Karpas-422 (cell line): ENCODE results near the gene INTS1. TPM values are rescaled to one million over a fixed set of nuclear protein-coding genes. Genes with fewer than 3 reads are reported as not detected.

Experiments
- DNase-seq: peaks from one replicate; pipeline ENCODE4 v3.0.0-alpha.2; 2015
- H2AFZ ChIP-seq: fragments of 200-600 bp; sonication (generic); 2 replicates; pipeline ENCODE4 v1.6.1; 2014; ENCODE audit warnings: antibody characterized with exemption, low read length, mixed read lengths
- H3K27ac ChIP-seq: fragments of 200-600 bp; sonication (generic); 2 replicates; pipeline ENCODE4 v1.5.1; 2014; ENCODE audit warnings: mild to moderate bottlenecking, low read length, moderate library complexity
- H3K27me3 ChIP-seq: fragments of 200-600 bp; sonication (generic); 2 replicates; pipeline ENCODE4 v1.6.1; 2014; ENCODE audit warnings: low read length, mixed read lengths
- H3K36me3 ChIP-seq: fragments of 200-600 bp; sonication (generic); 2 replicates; pipeline ENCODE4 v1.6.1; 2014; ENCODE audit warnings: low read length, mixed read lengths; ENCODE audit not compliant: insufficient read depth
- H3K4me1 ChIP-seq: fragments of 200-600 bp; sonication (generic); 2 replicates; pipeline ENCODE4 v1.6.1; 2014; ENCODE audit warnings: mild to moderate bottlenecking, low read length, mixed read lengths
- H3K4me2 ChIP-seq: fragments of 200-600 bp; sonication (generic); 2 replicates; pipeline ENCODE4 v1.6.1; 2014; ENCODE audit warnings: low read length, low read depth, mild to moderate bottlenecking; ENCODE audit not compliant: poor library complexity, severe bottlenecking
- H3K4me3 ChIP-seq: fragments of 200-600 bp; sonication (generic); 2 replicates; pipeline ENCODE4 v1.5.1; 2014; ENCODE audit warnings: mild to moderate bottlenecking, antibody characterized with exemption, low read length, mixed read lengths
- H3K79me2 ChIP-seq: fragments of 200-600 bp; sonication (generic); 2 replicates; pipeline ENCODE4 v1.6.1; 2014; ENCODE audit warnings: mild to moderate bottlenecking, low read length, mixed read lengths
- H3K9ac ChIP-seq: fragments of 200-600 bp; sonication (generic); 2 replicates; pipeline ENCODE4 v1.6.0; 2014; ENCODE audit warnings: low read length
- H3K9me2 ChIP-seq: fragments of 200-600 bp; sonication (generic), shearing (Covaris generic); replicated peaks from 2 replicates; pipeline ENCODE4 v1.6.0; 2014; ENCODE audit warnings: mild to moderate bottlenecking, low read length, moderate library complexity; ENCODE audit not compliant: insufficient read depth
- H3K9me3 ChIP-seq: fragments of 300-700, 200-600 bp; sonication (generic); 2 replicates; pipeline ENCODE4 v1.6.1; 2014; ENCODE audit warnings: low read length, mixed read lengths
- H4K20me1 ChIP-seq: fragments of 200-600 bp; sonication (generic); 2 replicates; pipeline ENCODE4 v1.6.1; 2014; ENCODE audit warnings: mild to moderate bottlenecking, antibody characterized with exemption, low read length, low read depth; ENCODE audit not compliant: insufficient read depth
- total RNA-seq: library from RNA; depleted of rRNA; stranded (reverse); fragments of >200 nt; shearing (Covaris generic); gene quantifications from 2 replicates; pipeline ENCODE4 v1.2.3, GENCODE V29; 2014; ENCODE audit warnings: low replicate concordance

INTS1 gene
- total RNA-seq, 1 experiment from 2014 or later: 25.7 TPM

DNA sequence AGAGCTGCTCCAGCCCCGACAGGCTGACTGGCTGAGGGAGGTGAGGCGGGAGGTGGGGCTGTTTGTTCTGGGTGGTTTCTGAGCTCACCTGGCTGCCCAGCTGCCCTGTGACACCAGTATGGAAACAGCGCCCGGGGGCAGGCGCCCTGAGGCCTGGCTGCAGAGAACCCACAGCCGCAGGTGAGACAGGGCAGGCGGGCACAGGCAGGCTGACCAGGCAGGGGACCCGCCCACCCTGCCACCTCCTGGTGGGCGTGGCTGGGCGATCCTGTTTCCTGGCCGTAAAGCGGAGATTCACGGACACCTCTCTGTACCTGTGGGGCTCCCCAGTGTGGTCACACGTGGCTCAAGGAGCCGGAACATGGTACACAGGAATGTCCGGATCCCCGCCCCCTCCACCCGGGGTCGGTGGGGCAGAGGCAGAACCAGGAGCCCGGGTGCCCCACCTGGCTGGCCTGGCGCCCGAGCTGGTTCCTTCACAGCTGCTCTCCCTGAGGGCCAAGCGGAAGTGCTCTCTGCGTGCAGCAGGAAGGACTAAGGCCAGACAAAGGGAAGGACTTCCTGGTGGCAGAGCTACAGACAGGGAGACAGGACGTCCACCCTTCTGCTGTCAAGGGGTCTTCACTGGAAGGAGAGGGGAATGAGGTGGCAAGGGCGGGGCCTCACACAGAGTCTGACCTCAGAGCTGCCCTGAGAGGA is 48.8 kb downstream of the INTS1 start:
- Histone ChIP-seq H3K4me3 (no peak overlapping the region), H3K27ac (no peak overlapping the region), H2AFZ (no peak overlapping the region), H3K36me3 (no peaks in the 10 kb centered on the region), H3K79me2 (no peaks in the 10 kb centered on the region), H3K9ac (no peak overlapping the region), H3K4me2 (no peak overlapping the region), H4K20me1 (no peaks in the 10 kb centered on the region), H3K9me3 (no peaks in the 10 kb centered on the region), H3K9me2 (no peaks in the 10 kb centered on the region), H3K27me3 (no peaks in the 10 kb centered on the region), H3K4me1 (no peaks in the 10 kb centered on the region)
- DNase-seq: no peak

DNA sequence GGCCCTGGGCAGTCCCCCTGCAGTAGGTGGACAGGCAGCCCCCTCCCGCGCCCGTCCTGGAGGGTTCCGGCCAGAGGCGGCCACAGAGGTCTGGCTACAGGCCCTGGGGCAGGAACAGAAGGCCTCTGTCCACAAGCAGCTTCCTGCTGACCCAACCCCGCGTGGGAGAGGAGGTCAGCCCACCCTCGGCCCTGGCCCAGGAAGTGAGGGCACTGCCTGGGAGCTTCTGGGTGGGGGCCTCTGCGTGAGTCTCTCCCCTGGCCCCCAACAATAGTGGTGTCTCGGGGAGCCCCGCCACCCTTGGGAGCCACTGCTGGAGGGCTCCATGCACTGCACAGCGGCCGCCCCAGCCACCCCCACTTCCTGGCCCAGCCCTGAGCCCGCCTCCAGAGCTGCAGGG is 49.6 kb downstream of the INTS1 start:
- Histone ChIP-seq H3K79me2 (no peaks in the 10 kb centered on the region), H3K4me2 (no peak overlapping the region), H3K9me3 (no peaks in the 10 kb centered on the region), H3K27ac (no peak overlapping the region), H3K4me1 (no peaks in the 10 kb centered on the region), H3K9me2 (no peaks in the 10 kb centered on the region), H2AFZ (no peak overlapping the region), H3K4me3 (no peak overlapping the region), H3K36me3 (no peaks in the 10 kb centered on the region), H3K9ac (no peak overlapping the region), H4K20me1 (no peaks in the 10 kb centered on the region), H3K27me3 (no peaks in the 10 kb centered on the region)
- no peak for DNase-seq

DNA sequence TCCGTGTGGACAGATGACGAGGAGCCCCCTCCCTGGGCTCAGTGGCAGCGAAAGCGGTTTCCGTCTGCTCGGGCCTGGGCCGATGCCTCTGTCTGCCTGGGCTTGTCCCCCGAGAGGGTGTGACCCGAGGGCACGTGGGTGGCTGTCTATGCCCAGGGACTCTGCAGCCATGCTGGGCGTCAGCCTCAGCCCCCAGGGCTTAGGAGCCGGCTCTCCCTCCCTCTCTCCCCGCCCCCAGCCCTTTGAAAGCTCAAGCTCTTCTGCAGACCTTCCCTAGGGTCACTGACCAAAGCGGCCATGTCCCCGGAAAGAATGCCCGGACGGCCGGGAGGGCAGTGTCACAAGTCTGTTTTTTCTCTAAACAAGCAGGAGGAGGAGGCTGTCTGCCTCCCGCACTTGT is 52.0 kb downstream of the INTS1 start:
- no peaks in the 10 kb centered on the region for H4K20me1 ChIP-seq
- no peaks in the 10 kb centered on the region for H3K79me2 ChIP-seq
- H3K9me2 ChIP-seq: no peaks in the 10 kb centered on the region
- no peaks in the 10 kb centered on the region for H3K36me3 ChIP-seq
- H2AFZ ChIP-seq: no peak overlapping the region
- H3K27me3 ChIP-seq: no peaks in the 10 kb centered on the region
- no peaks in the 10 kb centered on the region for H3K9me3 ChIP-seq
- no peak overlapping the region for H3K9ac ChIP-seq
- H3K4me2 ChIP-seq: no peak overlapping the region
- H3K4me1 ChIP-seq: no peaks in the 10 kb centered on the region
- DNase-seq: no peak
- H3K4me3 ChIP-seq: no peak overlapping the region
- H3K27ac ChIP-seq: no peak overlapping the region

DNA sequence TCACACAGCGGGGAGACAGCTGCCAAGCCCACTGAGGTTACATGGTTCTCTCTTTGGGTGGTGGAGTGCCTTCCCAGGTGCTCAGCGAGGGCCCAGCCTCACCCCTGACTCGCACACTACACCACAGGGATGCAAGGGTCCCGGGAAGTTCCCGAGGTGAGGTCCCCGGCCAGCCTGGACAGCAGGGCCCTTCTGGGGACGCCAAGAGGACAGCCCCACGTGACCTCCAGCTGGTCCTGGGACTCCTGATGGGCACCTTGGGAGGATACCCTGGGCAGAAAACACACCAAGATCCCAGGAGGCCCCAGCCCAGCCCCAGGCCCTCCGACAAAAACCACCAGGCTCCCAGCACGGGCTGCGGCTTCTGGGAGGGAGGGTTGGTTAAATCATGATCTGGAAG is 53.2 kb downstream of the INTS1 start:
- no peak for DNase-seq
- H3K9ac ChIP-seq: no peak overlapping the region
- no peaks in the 10 kb centered on the region for H3K79me2 ChIP-seq
- H3K27ac ChIP-seq: no peak overlapping the region
- no peaks in the 10 kb centered on the region for H4K20me1 ChIP-seq
- no peaks in the 10 kb centered on the region for H3K9me2 ChIP-seq
- H3K36me3 ChIP-seq: no peaks in the 10 kb centered on the region
- no peaks in the 10 kb centered on the region for H3K27me3 ChIP-seq
- no peak overlapping the region for H2AFZ ChIP-seq
- H3K4me3 ChIP-seq: no peak overlapping the region
- no peaks in the 10 kb centered on the region for H3K4me1 ChIP-seq
- H3K9me3 ChIP-seq: no peaks in the 10 kb centered on the region
- no peak overlapping the region for H3K4me2 ChIP-seq

- no peak overlapping the region for H3K4me2 ChIP-seq
- no peaks in the 10 kb centered on the region for H3K79me2 ChIP-seq
- H3K4me3 ChIP-seq: no peak overlapping the region
- DNase-seq: no peak
- H3K4me1 ChIP-seq: no peaks in the 10 kb centered on the region
- no peaks in the 10 kb centered on the region for H3K36me3 ChIP-seq
- no peaks in the 10 kb centered on the region for H3K9me3 ChIP-seq
- H2AFZ ChIP-seq: no peak overlapping the region
- no peaks in the 10 kb centered on the region for H4K20me1 ChIP-seq
- no peaks in the 10 kb centered on the region for H3K9me2 ChIP-seq
- no peak overlapping the region for H3K9ac ChIP-seq
- no peaks in the 10 kb centered on the region for H3K27me3 ChIP-seq
- H3K27ac ChIP-seq: no peak overlapping the region
Observed at GRCh38 chr7:1450431-1450830, 53.8 kb downstream of the INTS1 start.

DNA sequence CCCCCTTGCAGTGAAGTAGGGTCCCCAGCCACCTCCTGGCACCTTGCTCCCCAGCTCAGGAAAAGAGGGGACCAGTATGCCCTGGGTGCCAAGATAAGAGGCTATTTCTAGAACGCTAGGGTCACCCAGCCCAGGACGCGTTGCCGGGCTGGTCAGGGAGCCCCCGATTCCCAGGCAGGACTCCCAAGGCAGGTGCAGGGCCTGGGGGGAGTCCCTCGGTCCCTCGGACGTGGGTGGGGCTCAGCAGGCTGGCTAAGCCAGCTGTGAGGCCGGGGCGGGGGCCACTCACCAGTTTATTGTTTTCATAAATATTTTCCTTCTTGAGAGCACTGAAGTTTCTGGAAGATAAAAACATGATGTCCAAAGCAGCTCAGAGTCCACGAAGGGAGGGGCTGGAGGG is 54.2 kb downstream of the INTS1 start:
- H3K79me2 ChIP-seq: no peaks in the 10 kb centered on the region
- H3K4me2 ChIP-seq: no peak overlapping the region
- H3K9me2 ChIP-seq: no peaks in the 10 kb centered on the region
- no peaks in the 10 kb centered on the region for H4K20me1 ChIP-seq
- no peaks in the 10 kb centered on the region for H3K27me3 ChIP-seq
- H3K27ac ChIP-seq: no peak overlapping the region
- no peak overlapping the region for H3K9ac ChIP-seq
- no peak for DNase-seq
- H3K9me3 ChIP-seq: no peaks in the 10 kb centered on the region
- no peak overlapping the region for H2AFZ ChIP-seq
- no peaks in the 10 kb centered on the region for H3K36me3 ChIP-seq
- no peaks in the 10 kb centered on the region for H3K4me1 ChIP-seq
- H3K4me3 ChIP-seq: no peak overlapping the region

GRCh38 chr7:1449501-1449900 is 54.7 kb downstream of the INTS1 start:
- Histone ChIP-seq H3K4me3 (no peak overlapping the region), H3K9ac (no peak overlapping the region), H3K27me3 (no peaks in the 10 kb centered on the region), H2AFZ (no peak overlapping the region), H4K20me1 (no peaks in the 10 kb centered on the region), H3K9me2 (no peaks in the 10 kb centered on the region), H3K36me3 (no peaks in the 10 kb centered on the region), H3K4me1 (no peaks in the 10 kb centered on the region), H3K79me2 (no peaks in the 10 kb centered on the region), H3K9me3 (no peaks in the 10 kb centered on the region), H3K4me2 (no peak overlapping the region), H3K27ac (no peak overlapping the region)
- no peak for DNase-seq

DNA sequence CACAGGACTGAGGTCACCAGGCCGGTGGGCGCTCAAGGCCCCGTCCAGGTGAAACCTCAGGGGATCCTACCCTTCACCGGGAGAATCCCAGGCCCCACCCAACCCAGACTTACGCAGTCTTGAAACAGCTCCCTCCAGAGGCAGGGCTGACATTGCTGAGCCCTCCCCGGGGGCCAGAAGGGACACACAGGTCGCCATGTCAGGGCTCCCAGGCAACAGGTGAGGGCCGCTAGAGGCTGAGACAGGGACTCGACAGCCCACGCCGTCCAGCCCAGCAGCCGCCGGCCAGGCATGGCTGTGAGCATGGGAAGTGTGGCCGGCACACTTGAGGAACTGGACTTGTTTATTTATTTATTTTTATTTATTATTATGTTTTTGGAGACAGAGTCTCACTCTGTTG is 55.2 kb downstream of the INTS1 start:
- H3K79me2 ChIP-seq: no peaks in the 10 kb centered on the region
- no peaks in the 10 kb centered on the region for H3K9me3 ChIP-seq
- no peaks in the 10 kb centered on the region for H3K36me3 ChIP-seq
- H2AFZ ChIP-seq: no peak overlapping the region
- no peaks in the 10 kb centered on the region for H3K27me3 ChIP-seq
- no peak for DNase-seq
- no peaks in the 10 kb centered on the region for H3K9me2 ChIP-seq
- H3K4me1 ChIP-seq: no peaks in the 10 kb centered on the region
- no peak overlapping the region for H3K4me2 ChIP-seq
- no peak overlapping the region for H3K4me3 ChIP-seq
- no peaks in the 10 kb centered on the region for H4K20me1 ChIP-seq
- H3K27ac ChIP-seq: no peak overlapping the region
- H3K9ac ChIP-seq: no peak overlapping the region
